GM12801 (cell line): ENCODE results near the gene GABBR2.

Experiments
- TF ChIP-seq, protein P1 (sequence below): IDR thresholded peaks from one replicate; pipeline ENCODE4 v1.5.1; 2011; ENCODE audit warnings: control low read depth; ENCODE audit not compliant: insufficient read length; ENCODE audit errors: extremely low read depth

Gene GABBR2

DNA sequence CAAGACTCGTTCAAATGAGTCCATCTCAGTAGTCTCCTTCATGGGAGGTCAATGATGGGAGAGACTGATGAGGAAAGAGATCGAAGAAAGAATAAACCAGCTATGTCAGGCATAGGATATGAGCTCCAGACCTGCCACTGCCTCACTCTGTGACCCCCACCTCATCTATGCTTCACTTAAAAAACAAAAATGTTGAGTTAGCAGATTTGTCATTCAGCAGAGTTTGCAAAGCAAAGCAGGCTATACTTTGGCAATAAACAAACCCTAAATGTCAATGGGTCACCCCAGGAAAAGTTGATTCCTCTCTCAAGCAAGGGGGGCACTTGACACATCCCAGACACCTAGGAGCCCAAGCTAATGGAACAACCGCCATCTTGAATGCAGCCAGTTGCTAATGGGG lies 117.0 kb downstream of the GABBR2 start:
- TF ChIP-seq, protein P1, sequence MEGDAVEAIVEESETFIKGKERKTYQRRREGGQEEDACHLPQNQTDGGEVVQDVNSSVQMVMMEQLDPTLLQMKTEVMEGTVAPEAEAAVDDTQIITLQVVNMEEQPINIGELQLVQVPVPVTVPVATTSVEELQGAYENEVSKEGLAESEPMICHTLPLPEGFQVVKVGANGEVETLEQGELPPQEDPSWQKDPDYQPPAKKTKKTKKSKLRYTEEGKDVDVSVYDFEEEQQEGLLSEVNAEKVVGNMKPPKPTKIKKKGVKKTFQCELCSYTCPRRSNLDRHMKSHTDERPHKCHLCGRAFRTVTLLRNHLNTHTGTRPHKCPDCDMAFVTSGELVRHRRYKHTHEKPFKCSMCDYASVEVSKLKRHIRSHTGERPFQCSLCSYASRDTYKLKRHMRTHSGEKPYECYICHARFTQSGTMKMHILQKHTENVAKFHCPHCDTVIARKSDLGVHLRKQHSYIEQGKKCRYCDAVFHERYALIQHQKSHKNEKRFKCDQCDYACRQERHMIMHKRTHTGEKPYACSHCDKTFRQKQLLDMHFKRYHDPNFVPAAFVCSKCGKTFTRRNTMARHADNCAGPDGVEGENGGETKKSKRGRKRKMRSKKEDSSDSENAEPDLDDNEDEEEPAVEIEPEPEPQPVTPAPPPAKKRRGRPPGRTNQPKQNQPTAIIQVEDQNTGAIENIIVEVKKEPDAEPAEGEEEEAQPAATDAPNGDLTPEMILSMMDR = no peak

GRCh38 chr9:98590101-98590500 lies 118.6 kb downstream of the GABBR2 start:
- TF ChIP-seq, protein P1 = no peak

- TF ChIP-seq, protein P1 = no peak
Observed at GRCh38 chr9:98589102-98589501, 119.6 kb downstream of the GABBR2 start.

DNA sequence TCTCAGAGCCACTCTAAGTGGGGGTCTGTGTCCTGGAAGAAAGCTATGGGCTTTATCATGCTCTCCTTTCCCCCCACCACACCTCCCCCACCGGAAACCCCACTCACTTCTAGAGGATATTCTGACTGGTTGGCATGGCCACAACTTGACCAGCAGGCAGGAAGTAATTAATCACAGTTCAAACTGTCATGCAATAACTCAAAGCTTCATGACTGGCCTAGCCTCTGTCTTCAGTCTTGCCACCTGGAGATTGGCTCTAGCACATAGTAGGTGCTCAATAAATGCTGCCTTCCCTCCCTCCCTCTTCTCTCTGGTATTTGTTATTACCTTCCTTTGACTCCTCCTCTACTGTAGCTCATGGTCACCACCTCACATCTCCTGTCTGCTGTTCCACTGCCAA lies 124.7 kb downstream of the GABBR2 start:
- TF ChIP-seq, protein P1 = no peak

GRCh38 chr9:98583417-98583816 lies 125.3 kb downstream of the GABBR2 start:
- TF ChIP-seq, protein P1 = no peak

DNA sequence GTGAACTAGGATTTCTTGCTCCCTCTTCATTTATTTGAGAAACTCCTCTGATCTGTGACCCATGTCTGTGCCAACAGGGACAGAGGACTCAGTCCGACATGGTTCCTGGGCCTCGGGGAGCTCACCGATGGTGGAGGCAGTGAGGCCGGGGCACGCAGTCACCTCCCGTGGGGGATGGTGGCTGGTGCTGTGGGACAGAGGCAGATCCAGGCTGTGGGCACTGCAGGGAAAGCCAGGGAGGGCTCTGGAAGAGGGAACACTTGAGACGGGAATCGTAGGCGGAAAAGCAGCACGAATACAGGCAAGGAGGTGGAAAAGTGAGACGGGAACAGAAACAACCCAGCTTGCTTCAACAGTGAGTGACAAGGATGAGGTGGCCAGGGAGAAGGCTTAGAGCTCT lies 127.8 kb downstream of the GABBR2 start:
- TF ChIP-seq, protein P1 = no peak

GRCh38 chr9:98579700-98580099 lies 129.0 kb downstream of the GABBR2 start:
- TF ChIP-seq, protein P1 = no peak

GRCh38 chr9:98577446-98577845 lies 131.3 kb downstream of the GABBR2 start:
- TF ChIP-seq, protein P1 = no peak
